Left kidney (tissue), 1 donor: ENCODE measurements around the gene PARP8. TPM values are rescaled to one million over a fixed set of nuclear protein-coding genes. Genes with fewer than 3 reads are reported as not detected.

ENCODE experiments used
- polyA plus RNA-seq: library from polyadenylated mRNA; unstranded; fragments of 120-200 nt; gene quantifications from one replicate; pipeline ENCODE4 v1.2.1, GENCODE V29; 2013; ENCODE audit not compliant: insufficient read length

PARP8 gene
- polyA plus RNA-seq, 1 donor = 17.5 TPM

Other genes with a start within 250 kb of the PARP8 start
- gene EMB, start 225.3 kb upstream of the PARP8 start, polyA plus RNA-seq = 5.2 TPM